TTC549 (cell line): ENCODE measurements around the gene DUS2.
"Not testable (repeated sequence)": the region's sequence is repeated elsewhere in the genome, so short reads cannot be mapped to it uniquely, and the experiment has no call there.

Experiments used
- FAIRE-seq: peaks from 2 replicates; lab custom pipeline; 2012; peaks lifted over from hg19 to GRCh38; lab: Jason Lieb, UNC

DUS2 gene

DNA sequence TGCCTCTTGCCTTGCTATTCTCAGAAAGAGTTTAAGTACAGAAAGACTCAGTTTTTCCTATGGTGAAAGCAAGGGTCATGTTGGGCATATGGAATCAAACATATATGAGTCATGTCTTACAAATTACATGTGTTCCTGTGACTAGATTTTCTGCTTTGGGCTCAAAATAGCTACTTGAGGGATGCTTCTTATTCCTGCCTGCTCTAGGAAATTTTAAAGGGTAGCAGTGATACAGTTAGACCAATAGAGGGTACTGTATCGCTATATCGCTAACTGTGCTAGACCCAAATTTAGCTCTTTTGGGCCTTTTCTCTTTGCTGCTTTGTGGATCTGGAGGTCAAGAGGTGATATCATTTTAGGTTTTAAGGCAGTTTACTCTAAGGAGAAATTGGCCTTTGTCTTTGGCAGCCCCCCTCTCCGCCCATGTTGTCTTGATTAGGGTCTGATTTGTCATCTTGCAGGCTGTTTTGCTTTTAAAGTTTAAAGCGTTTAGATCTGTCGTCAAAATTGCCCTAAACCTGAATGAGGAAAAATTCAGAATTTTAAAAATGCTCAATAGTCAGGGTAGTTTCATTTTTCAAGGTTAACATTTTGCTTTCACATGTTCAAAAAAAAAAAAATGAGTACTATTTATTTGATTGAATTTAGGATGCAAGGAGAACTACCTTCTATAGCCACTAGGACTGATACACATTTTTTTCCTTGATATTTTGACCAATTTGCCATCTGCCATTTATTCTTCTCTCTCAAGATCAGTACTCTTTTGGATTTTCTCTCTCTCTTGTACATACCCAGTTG is 70.9 kb downstream of the DUS2 start:
- peak; percentile 53 for FAIRE-seq

DNA sequence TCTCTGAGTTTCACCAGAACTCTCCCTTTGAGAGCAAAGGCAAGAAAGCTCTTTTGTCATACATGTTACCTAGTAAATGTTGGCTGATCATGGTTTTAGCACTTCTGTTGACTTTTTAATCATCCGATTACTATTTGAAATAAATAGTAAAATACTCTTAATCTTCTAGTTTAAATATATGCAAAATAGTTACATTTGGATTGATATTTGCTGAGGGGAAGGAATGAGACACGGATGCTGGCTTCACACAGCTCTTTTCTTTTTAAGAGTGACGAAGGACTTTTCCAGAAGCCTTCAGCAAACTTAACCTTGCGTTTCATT is 71.5 kb downstream of the DUS2 start:
- no peak for FAIRE-seq

DNA sequence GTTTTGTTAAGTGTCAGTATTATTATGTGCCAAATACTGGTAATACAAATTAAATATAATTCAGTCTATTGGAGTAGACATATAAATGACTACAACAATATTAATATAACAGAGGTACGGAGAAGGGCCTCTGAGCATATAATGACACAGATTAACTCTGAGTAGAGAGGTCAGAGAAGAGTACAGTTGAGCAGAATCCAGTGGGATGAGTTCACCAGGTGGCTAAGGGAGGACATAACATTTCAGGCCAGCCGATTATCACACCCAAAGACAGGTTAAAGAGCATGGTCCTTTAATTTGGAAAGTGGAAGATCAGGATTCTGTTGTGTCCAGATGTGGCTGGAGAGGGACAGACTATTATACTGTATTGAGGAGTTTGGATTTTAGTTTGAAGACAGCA is 73.4 kb downstream of the DUS2 start:
- FAIRE-seq: no peak

DNA sequence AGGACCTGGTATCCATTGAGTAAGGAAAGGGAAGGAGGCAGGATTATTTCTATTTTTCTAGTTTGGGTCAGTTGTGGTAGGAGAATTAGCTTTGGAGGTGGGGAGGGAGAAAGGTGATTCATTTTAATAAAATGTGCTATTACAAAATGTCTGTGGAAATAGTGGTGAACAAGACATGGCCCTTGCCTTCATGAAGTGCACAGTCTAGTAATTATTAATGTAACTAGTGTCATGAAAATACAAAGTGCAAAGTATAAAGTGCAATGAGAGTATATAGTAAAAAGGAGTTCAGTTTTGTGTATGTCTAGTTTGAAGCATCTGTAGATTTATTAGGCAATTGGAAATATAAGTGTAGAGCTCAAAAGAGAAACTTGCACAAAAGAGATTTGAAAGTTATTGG is 74.0 kb downstream of the DUS2 start:
- no peak for FAIRE-seq

DNA sequence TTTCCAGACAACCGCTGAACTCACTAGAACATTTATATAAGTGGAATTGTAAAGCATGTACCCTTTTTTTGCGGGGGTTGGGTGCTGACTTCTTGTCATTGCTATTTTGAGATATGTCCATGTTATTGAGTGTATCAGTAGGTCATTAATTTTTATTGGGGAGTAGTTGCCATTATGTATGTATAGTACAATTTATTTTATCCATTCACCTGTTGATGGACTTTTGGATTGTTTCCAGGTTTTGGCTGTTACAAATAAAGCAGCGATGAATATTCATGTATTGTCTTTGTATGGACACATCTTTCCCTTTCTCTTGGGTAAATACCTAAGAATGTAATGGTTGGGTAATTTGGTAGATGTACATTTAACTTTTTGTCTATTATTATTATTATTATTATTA is 74.8 kb downstream of the DUS2 start:
- no peak for FAIRE-seq

DNA sequence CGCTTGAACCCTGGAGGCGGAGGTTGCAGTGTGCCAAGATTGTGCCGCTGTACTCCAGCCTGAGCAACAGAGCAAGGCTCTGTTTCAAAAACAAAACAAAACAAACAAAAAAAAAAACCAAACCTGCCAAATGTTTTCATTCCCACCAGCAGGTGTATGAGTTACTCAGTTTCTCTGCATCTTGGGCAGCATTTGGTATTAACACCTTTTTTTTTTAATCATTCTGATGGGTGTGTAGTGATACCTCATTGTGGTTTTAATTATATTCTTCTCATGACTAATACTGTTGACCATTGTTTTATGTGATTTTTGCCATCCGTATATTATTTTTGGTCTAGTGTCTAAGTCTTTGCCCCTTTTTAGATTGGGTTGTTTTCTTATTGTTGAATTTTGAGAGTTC is 77.4 kb downstream of the DUS2 start:
- no peak for FAIRE-seq

DNA sequence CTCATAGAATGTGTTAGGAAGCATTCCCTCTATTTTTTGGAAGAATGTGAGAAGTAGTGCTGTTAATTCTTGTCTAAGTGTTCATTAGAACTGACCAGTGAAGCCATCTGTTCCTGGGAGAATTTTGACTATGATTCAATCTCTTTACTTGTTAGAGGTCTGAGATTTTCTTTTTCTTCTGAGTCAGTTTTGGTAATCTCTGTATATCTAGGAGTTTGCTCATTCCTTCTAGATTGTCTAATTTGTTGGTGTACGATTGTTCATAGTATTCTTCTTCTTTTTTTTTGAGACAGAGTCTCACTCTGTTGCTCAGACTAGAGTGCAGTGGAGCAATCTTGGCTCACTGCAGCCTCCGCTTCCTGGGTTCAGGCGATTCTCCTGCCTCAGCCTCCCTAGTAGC is 82.5 kb downstream of the DUS2 start:
- FAIRE-seq: no peak

DNA sequence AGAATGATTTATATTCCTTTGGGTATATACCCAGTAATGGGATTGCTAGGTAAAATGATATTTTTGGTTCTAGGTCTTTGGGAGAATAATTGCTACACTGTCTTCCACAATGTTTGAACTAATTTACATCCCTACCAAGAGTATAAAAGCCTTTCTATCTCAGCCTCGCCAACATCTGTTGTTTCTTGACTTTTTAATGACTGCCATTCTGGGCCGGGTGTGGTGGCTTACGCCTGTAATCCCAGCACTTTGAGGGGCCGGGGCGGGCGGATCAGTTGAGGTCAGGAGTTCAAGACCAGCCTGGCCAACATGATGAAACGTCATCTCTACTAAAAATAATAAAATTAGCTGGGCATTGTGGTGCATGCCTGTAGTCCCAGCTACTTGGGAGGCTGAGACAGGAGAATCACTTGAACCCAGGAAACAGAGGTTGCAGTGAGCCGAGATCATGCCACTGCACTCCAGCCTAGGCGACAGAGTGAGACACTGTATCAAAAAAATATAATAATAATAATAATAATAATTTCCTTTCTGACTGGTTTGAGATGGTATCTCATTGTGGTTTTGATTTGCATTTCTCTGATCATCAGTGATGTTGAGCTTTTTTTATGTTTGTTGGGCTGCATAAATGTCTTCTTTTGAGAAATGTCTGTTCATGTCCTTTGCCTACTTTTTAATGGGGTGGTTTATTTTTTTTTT is 84.3 kb downstream of the DUS2 start:
- FAIRE-seq: not testable (repeated sequence)

DNA sequence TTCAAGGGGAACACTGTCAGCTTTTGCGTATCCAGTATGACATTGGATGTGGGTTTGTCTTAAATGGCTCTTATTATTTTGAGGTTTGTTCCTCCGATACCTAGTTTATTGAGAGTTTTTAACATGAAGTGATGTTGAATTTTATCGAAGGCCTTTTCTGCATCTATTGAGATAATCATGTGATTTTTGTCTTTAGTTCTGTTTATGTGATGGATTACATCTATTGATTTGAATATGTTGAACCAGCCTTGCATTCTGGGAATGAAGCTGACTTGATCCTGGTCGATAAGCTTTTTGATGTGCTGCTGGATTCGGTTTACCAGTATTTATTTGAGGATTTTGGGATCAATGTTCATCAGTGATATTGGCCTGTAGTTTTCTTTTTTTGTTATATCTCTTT is 86.1 kb downstream of the DUS2 start:
- FAIRE-seq: not testable (repeated sequence)

DNA sequence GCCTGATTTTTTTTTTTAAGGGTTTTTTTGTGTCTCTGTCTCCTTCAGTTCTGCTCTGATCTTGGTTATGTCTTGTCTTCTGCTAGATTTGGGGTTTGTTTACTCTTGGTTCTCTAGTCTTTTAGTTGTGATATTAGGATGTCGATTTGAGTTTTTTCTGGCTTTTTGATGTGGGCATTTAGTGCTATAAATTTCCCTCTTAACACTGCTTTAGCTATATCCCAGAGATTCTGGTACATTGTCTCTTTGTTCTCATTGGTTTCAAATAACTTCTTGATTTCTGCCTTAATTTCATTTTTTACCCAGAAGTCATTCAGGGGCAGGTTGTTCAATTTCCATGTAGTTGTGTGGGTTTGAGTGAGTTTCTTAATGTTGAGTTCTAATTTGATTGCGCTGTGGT is 87.5 kb downstream of the DUS2 start:
- FAIRE-seq: not testable (repeated sequence)

DNA sequence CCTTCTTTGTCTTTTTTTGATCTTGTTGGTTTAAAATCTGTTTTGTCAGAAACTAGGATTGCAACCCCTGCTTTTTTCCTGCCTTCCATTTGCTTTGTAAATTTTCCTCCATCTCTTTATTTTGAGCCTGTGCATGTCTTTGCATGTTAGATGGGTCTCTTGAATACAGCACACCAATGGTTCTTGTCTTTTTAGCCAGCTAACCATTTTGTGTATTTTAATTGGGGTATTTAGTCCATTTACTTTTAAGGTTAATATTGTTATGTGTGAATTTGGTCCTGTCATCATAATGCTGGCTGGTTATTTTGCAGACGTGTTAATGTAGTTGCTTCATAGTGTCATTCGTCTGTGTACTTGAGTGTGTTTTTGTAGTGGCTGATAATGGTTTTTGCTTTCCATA is 88.3 kb downstream of the DUS2 start:
- no peak for FAIRE-seq

DNA sequence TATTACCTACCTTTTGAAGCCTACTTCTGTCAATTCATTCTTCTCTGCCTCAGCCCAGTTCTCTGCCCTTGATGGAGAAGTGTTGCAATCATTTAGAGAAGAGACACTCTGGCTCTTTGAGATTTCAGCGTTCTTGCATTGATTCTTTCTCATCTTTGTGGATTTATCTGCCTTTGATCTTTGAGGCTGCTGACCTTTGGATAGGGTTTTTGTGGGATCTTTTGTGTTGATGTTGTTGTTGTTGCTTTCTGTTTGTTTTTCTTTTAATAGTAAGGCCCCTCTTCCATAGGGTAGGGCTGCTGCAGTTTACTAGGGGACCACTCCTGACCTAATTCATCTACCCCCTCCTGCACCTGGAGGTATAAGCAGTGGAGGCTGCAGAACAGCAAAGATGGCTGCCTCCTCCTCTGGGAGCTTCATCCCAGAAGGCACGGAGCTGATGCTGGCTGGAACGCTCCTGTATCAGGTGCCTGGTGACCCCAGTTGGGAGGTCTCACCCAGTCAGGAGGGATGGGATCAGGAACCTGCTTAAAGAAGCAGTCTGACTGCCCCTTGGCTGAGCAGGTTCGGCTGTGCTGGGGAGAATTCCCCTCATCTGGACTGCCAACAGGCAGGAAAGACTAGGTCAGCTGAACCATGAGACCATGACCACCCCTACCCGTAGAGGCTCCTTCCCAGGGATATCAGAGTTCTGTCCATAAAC is 90.1 kb downstream of the DUS2 start:
- FAIRE-seq: no peak

DNA sequence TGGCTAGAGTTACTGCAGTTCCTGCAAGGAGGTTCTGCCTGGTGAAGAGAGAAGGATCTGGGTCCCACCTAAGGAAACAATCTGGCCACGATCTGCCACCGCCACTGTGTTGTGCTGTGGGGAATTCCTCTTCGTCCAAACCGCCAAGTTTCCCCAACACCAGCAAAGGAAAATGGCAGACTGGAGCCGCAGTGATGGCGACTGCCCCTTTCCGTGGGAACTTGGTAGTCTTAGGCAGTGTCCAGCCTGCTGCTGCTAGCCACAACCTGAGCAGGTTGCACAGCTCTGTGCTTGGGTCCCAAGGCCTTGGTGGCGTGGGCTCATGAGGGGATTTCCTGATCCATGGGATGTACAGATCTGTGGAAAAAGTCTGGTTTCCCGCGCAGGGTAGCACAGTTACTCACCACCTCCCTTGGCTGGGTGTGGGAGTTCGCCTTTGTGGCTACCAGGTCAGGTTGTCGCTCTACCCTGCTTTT is 90.7 kb downstream of the DUS2 start:
- FAIRE-seq: no peak

DNA sequence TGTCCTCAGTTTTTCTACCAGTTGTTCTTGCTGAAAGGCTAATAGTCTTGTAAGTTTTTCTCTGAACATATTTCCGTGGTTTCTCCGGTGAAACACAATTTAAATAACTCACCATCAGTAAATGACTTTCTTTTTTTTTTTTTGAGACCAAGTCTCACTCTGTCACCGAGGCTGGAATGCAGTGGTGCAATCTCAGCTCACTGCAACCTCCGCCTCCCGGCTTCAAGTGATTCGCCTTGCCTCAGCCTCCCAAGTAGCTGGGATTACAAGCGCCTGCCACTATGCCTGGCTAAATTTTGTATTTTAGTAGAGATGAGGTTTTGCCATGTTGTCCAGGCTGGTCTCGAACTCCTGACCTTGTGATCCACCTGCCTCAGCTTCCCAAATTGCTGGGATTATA is 91.9 kb downstream of the DUS2 start:
- not testable (repeated sequence) for FAIRE-seq

DNA sequence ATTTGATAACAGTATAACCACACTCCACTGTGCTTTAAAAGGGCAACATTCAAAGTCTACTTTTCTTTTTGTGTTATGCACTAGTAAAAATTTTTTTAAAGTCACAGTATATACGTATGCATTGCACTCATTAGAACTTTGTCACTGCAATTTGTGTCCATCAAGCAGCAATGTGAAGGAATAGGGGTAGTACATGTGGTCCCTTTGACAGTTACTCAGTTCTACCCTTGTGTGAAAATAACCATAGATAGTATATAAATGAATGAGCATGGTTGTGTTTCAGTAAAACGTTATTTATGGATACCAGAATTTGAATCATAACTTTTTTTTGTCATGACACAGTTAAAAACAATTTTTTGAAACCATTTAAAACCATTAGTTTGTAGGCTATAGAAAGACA is 92.8 kb downstream of the DUS2 start:
- no peak for FAIRE-seq

DNA sequence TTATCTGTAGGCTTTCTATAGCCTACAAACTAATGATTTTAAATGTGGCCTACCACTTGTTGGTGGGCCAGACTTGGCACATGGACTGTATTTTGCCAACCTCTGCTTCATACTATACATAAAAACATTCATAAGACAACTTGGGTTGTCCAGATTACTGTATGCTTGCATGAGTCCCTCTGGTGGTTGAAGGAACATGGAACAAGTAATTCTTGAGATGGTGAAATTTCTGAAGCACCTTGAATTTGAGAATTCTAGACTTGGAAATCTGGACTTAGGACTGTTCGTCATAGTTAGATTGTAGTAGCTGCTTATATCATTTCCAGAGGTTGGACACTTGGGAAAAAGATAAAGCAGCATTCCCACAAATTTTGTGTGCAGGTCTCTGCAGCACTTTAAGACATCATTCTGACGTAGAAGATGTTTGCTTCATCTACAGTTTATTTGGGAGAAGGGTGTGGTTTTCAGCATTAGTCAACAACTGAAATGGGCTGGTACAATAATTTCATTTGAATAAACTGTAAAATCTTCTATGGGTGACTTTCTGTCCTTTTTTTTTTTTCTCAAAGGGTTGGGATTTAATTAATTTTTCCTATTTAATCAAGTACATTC is 93.3 kb downstream of the DUS2 start:
- no peak for FAIRE-seq

DNA sequence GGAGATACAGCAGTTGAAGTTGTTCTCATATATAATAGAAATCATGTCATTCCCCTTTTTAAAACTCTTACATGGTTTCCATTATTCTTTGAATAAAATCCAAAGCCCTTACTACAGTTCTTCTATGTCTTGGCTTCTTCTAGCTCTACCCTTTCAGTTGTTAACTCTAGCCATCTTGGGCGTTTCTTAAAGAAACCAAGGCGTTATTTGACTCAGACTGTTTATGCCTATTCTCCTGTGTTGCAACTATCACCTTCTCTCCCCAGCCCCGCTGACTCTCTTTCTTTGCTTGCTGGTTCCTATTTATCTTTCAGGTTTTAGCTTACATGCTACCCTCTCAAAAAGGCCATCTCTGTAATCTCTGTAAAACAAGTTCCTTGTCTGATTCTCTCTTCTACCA is 94.8 kb downstream of the DUS2 start:
- no peak for FAIRE-seq

DNA sequence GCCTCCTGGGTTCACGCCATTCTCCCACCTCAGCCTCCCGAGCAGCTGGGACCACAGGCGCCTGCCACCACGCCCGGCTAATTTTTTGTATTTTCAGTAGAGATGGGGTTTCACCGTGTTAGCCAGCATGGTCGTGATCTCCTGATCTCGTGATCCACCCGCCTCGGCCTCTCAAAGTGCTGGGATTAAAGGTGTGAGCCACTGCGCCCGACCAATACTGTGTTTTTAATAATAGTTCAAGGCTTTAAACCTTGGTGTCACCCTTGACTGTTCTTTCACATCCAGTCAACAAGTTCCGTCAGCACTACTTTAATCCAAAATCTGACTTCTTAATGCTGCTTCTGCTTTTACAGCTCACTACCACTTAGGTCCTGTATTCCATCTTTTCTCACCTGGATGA is 95.9 kb downstream of the DUS2 start:
- not testable (repeated sequence) for FAIRE-seq

DNA sequence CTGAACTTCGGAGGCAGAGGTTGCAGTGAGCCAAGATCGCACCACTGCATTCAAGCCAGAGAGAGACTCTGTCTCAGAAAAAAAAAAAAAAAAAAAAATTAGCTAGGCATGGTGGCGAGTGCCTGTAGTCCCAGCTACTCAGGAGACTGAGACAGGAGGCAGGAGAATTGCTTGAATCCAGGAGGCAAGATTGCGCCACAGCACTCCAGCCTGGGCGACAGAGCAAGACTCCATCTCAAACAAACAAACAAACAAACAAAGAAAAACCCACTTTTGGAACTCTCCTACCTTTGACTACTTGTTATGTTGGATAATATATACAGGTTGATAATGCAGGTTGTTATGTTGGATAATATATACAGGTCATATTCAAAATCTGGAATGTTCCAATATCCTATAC is 97.4 kb downstream of the DUS2 start:
- not testable (repeated sequence) for FAIRE-seq

DNA sequence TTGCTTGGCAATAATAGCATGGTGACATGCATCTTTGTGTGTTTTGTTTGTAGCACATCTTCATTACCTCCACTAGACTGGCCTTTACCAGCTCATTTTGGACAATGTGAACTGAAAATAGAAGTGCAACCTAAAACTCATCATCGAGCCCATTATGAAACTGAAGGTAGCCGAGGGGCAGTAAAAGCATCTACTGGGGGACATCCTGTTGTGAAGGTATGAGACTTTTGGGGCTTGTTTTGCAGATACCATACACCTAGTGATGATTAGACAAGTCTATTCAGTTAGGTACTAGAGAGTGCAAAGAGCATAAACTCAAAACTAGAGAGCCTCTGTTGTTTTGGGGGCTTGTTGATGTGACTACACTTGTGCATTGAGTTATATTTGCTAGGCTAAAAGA is 103.3 kb downstream of the DUS2 start:
- no peak for FAIRE-seq

DNA sequence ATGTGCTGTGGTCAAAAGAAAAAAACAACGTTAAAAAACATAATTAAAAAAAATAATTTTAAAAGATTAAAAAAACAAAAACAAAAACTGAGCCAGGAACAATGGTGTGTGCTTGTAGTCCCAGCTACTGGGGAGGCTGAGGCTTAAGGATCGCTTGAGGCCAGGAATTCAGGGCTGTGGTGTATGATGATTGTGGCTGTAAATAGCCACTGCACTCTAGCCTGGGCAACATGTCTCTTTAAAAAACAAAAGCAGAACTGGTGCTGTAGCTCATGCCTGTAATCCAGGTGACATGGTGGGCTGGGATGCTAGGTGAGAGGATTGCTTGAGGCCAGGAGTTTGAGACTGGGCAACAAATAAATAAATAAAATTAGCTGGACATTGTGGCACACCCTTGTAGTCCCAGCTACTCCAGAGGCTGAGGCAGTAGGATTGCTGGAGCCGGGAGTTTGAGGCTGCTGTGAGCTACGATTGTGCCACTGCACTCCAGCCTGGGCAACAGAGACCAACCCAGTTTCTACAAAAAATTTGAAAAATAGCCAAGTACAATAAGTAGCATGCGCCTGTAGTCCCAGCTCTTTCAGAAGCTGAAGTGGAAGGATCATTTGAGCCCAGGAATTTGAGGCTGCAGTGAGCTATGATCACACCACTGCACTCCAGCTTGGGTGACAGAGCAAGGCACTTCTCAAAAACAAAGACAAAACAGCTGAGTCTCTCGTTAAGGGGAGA is 105.7 kb downstream of the DUS2 start:
- FAIRE-seq: no peak
